HepG2 (cell line): Measurements from ENCODE around the gene PSENEN. TPM values are rescaled to one million over a fixed set of nuclear protein-coding genes. Genes with fewer than 3 reads are reported as not detected.

Source experiments
- HMG20A ChIP-seq: IDR thresholded peaks from 2 replicates; pipeline ENCODE4 v1.6.1; 2016; ENCODE audit warnings: borderline replicate concordance
- MEF2D ChIP-seq: sonication (generic); formaldehyde crosslinking; IDR thresholded peaks from 2 replicates; pipeline ENCODE4 v1.5.1; 2020; ENCODE audit warnings: mild to moderate bottlenecking, missing genetic modification reagents
- PRMT3 ChIP-seq: sonication (generic); formaldehyde crosslinking; IDR thresholded peaks from 2 replicates; pipeline ENCODE4 v1.8.1; 2022; ENCODE audit warnings: low read depth, mild to moderate bottlenecking, moderate library complexity, missing genetic modification reagents, borderline replicate concordance
- SP2 ChIP-seq: sonication (generic); formaldehyde crosslinking; IDR thresholded peaks from 2 replicates; pipeline ENCODE4 v1.5.1; 2020; ENCODE audit warnings: mild to moderate bottlenecking, missing genetic modification reagents
- ZC3H13 ChIP-seq: sonication (generic); formaldehyde crosslinking; IDR thresholded peaks from 2 replicates; pipeline ENCODE4 v1.8.1; 2023; ENCODE audit warnings: mild to moderate bottlenecking, missing genetic modification reagents, moderate library complexity
- ZHX1 ChIP-seq: sonication (generic); formaldehyde crosslinking; IDR thresholded peaks from 2 replicates; pipeline ENCODE4 v1.8.1; 2022; ENCODE audit warnings: low read depth, mild to moderate bottlenecking, missing genetic modification reagents
- ZNF280B ChIP-seq: sonication (generic); formaldehyde crosslinking; IDR thresholded peaks from 2 replicates; pipeline ENCODE4 v1.5.0; 2020; ENCODE audit warnings: missing genetic modification reagents, mild to moderate bottlenecking, borderline replicate concordance
- ZNF691 ChIP-seq: sonication (generic); formaldehyde crosslinking; IDR thresholded peaks from 2 replicates; pipeline ENCODE4 v1.4.0; 2020; ENCODE audit warnings: missing genetic modification reagents, low read depth, mild to moderate bottlenecking, borderline replicate concordance
- ZSCAN20 ChIP-seq: sonication (generic); formaldehyde crosslinking; IDR thresholded peaks from 2 replicates; pipeline ENCODE4 v1.4.0; 2020; ENCODE audit warnings: missing genetic modification reagents, mild to moderate bottlenecking, borderline replicate concordance
- ZXDC ChIP-seq: sonication (generic); formaldehyde crosslinking; IDR thresholded peaks from 2 replicates; pipeline ENCODE4 v1.5.0; 2020; ENCODE audit warnings: mild to moderate bottlenecking, missing genetic modification reagents
- polyA plus RNA-seq, 8 experiments: library from polyadenylated mRNA; depleted of rRNA in 3 of 8; stranded (reverse) in 7 of 8; unstranded in 1 of 8; fragments of >200 nt; fragmentation: Illumina TruSeq in 4 of 8; extraction: Trizol in 4 of 8; gene quantifications; 2 replicates each; pipeline versions ENCODE4 v1.2.1 to v1.2.3, GENCODE V29; 2011 to 2016; ENCODE audit warnings: low read depth in 4 of 8, missing spikeins in 1 of 8, mixed read lengths in 1 of 8; ENCODE audit not compliant: insufficient read depth in 1 of 8
- total RNA-seq, 5 experiments: library from RNA; depleted of rRNA; stranded (reverse); fragments of >200 nt; fragmentation: Illumina TruSeq; extraction: Trizol; gene quantifications; 2 replicates each; pipeline ENCODE4 v1.2.3, GENCODE V29; 2016; ENCODE audit warnings: low read depth in 1 of 5
- TF ChIP-seq, protein P1 (sequence below): sonication (generic); formaldehyde crosslinking; IDR thresholded peaks from 2 replicates; pipeline ENCODE4 v1.9.0; 2022; ENCODE audit warnings: low read depth, missing genetic modification reagents
- TF ChIP-seq, protein P2 (sequence below): sonication (generic); formaldehyde crosslinking; IDR thresholded peaks from 2 replicates; pipeline ENCODE4 v1.4.0; 2020; ENCODE audit warnings: missing genetic modification reagents, borderline replicate concordance

Gene PSENEN
- total and polyA plus RNA-seq, 2 of the 13 experiments (the other 11 are each of a cell fraction or from before 2014, with no cell fraction given), result 16.9 to 34.2 TPM

DNA sequence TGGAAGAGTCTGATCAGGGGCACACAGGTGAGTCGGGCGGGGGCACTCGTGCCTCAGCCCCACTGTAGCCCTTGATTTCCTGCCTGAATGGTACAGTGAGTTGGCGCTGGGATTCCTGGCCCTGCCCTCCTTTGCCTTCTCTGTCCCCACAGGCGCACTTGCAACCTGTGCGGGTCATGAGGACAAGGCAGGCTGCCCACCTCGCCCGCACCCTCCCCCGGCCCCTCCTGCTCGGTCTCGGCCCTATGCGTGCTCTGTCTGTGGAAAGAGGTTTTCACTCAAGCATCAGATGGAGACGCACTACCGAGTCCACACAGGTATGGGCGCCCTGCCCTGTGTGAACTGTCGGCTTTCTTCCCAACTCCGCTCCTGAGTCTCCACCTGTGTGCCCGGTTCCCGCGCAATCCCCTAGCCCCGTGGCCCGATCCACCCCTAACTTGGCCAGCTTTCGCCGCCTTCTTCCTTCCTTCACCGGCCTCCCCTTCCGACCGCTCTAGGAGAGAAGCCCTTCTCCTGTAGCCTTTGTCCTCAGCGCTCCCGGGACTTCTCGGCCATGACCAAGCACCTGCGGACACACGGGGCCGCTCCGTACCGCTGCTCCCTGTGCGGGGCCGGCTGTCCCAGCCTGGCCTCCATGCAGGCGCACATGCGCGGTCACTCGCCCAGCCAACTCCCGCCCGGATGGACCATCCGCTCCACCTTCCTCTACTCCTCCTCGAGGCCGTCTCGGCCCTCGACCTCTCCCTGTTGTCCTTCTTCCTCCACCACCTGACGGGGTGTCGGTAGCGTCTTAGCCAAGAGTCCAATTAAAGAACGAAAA, 29.3 kb upstream of the PSENEN start (continued):
- TF ChIP-seq ZSCAN20 (CRISPR knock-in tag) (peak; percentile 20; the same call in 1 of the 2 replicates), MEF2D (CRISPR knock-in tag) (peak; percentile 64), ZXDC (CRISPR knock-in tag) (no peak), SP2 (CRISPR knock-in tag) (peak; percentile 61; the same call in 1 of the 2 replicates), HMG20A (CRISPR knock-in tag) (no peak), ZC3H13 (peak; percentile 95; the same call in 1 of the 2 replicates), ZNF280B (peak; percentile 71; the same call in 1 of the 2 replicates), PRMT3 (CRISPR knock-in tag) (peak; percentile 50; the same call in 1 of the 2 replicates), ZHX1 (CRISPR knock-in tag) (peak; percentile 67; the same call in 1 of the 2 replicates), ZNF691 (no peak)
- TF ChIP-seq, protein P1, sequence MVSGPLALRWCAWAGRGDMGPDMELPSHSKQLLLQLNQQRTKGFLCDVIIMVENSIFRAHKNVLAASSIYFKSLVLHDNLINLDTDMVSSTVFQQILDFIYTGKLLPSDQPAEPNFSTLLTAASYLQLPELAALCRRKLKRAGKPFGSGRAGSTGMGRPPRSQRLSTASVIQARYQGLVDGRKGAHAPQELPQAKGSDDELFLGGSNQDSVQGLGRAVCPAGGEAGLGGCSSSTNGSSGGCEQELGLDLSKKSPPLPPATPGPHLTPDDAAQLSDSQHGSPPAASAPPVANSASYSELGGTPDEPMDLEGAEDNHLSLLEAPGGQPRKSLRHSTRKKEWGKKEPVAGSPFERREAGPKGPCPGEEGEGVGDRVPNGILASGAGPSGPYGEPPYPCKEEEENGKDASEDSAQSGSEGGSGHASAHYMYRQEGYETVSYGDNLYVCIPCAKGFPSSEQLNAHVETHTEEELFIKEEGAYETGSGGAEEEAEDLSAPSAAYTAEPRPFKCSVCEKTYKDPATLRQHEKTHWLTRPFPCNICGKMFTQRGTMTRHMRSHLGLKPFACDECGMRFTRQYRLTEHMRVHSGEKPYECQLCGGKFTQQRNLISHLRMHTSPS (CRISPR knock-in tag), result no peak
- TF ChIP-seq, protein P2, sequence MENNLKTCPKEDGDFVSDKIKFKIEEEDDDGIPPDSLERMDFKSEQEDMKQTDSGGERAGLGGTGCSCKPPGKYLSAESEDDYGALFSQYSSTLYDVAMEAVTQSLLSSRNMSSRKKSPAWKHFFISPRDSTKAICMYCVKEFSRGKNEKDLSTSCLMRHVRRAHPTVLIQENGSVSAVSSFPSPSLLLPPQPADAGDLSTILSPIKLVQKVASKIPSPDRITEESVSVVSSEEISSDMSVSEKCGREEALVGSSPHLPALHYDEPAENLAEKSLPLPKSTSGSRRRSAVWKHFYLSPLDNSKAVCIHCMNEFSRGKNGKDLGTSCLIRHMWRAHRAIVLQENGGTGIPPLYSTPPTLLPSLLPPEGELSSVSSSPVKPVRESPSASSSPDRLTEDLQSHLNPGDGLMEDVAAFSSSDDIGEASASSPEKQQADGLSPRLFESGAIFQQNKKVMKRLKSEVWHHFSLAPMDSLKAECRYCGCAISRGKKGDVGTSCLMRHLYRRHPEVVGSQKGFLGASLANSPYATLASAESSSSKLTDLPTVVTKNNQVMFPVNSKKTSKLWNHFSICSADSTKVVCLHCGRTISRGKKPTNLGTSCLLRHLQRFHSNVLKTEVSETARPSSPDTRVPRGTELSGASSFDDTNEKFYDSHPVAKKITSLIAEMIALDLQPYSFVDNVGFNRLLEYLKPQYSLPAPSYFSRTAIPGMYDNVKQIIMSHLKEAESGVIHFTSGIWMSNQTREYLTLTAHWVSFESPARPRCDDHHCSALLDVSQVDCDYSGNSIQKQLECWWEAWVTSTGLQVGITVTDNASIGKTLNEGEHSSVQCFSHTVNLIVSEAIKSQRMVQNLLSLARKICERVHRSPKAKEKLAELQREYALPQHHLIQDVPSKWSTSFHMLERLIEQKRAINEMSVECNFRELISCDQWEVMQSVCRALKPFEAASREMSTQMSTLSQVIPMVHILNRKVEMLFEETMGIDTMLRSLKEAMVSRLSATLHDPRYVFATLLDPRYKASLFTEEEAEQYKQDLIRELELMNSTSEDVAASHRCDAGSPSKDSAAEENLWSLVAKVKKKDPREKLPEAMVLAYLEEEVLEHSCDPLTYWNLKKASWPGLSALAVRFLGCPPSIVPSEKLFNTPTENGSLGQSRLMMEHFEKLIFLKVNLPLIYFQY (CRISPR knock-in tag), result no peak; the same call in 1 of the 2 replicates
